Measurements from ENCODE around the gene LAMA2.
"Not testable (repeated sequence)": the region's sequence is repeated elsewhere in the genome, so short reads cannot be mapped to it uniquely, and the experiment has no call there.

The LAMA2 gene

DNA sequence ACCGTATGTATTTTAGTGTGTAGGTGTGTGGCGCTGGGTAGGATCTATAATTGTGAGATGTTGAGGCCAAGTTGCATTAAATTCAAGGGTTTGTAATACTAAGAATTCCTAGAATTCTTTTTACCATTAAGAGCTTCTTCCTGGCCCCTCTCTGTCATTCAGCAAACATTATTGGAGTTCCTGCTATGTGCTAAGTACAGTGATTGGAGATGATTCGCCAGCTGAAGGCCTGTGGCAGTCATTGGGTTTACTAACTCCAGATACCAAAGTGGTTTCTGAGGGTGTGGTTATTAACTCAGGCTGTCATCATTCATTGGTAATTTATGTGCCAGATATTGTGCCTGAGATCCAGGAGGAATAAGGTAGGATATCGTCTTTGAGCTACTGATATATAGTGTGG, 167.1 kb downstream of the LAMA2 start:
- in situ Hi-C loops (cut with MboI; ENCODE audit: low pct_unique_long_range_greater_than_20kb, low sequenced_read_pairs) = no loop called here
- no peak for DNase-seq

DNA sequence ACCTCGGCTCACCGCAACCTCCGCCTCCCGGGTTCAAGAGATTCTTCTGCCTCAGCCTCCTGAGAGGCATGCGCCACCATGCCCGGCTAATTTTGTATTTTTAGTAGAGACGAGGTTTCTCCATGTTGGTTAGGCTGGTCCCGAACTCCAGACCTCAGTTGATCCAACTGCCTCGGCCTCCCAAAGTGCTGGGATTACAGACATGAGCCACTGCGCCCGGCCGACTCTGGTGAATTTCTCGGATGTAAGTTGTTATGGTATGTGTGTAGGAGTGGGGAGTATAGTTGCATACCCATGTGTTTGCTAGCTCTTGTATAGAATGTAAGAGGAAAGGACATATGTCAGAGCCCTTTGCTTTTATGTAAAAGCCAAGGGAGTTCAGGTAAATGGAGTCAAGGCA, 170.2 kb downstream of the LAMA2 start:
- DNase-seq; in situ Hi-C loops (cut with MboI; ENCODE audit: low pct_unique_long_range_greater_than_20kb, low sequenced_read_pairs): not testable (repeated sequence)

DNA sequence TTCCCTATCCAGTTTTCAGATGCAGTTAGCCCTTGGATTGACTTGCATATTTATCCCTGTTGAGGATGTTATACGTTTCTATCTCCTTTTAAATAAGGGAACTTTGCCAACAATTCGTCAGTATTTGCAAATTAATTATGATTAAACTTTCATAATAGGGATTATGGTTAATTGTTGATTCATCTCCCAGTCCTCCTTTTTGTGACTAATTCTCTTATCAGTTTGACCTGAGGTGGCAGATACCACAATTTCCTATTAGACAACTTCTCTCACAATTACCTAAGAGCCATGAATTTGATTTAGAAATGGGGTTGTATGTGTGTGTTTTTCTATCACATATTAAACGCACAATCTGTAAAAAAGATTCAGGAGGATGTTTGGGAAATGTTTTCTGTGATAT, 172.9 kb downstream of the LAMA2 start:
- DNase-seq = no peak
- in situ Hi-C loops (cut with MboI; ENCODE audit: low pct_unique_long_range_greater_than_20kb, low sequenced_read_pairs) = no loop called here

DNA sequence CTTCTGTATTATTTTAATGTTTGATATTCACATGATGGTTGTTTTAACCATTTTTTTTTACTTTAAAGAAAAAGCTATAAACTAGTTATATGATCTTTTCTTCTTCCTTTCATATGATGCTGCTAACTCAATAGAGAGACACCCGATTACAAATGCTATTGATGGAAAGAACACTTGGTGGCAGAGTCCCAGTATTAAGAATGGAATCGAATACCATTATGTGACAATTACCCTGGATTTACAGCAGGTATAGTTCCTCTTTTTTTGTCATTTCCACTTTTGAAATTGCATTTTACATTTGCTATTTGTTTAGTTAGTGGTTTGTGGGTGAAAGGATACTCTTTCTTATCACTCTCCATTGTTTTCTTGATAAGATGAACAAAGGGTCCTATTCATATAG, 176.7 kb downstream of the LAMA2 start:
- DNase-seq = no peak
- in situ Hi-C loops (cut with MboI; ENCODE audit: low pct_unique_long_range_greater_than_20kb, low sequenced_read_pairs) = no loop called here

DNA sequence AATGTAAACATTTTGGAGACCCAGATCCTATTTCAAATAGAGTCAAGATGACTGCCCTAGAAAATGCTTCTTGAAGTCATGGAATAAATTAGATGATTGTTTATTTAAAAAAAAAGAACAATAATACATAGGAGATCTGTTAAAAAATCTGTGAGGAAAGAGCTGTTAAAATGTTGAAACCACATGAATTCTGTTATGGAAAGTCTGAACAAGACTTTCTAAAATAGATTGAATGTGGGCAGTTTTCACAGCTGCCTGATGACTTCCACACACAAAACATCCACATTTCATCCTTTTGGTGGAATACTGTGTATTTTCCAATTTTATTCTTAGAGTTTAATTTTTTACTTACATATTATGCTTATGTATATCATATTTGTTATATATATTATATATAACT, 186.1 kb downstream of the LAMA2 start:
- DNase-seq = no peak
- in situ Hi-C loops (cut with MboI; ENCODE audit: low pct_unique_long_range_greater_than_20kb, low sequenced_read_pairs) = no loop called here

DNA sequence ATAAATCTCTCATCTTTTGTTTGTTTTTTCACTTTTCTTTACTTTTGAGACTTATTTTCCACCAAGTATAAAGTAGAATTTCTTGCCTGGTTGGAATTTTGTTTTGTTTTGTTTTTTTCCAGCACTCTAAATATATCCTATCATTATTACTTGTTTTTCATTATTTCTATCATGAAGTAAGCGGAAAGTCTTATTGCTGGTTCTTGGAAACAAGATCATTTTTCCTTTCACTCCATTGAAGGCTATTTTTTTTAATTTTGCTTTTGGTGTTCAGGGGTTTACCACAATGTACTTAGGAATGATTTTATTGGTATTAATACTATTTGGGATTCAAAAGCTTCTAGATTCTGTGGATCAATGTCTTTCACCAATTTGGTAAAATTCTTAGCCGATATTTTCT, 190.1 kb downstream of the LAMA2 start:
- in situ Hi-C loops (cut with MboI; ENCODE audit: low pct_unique_long_range_greater_than_20kb, low sequenced_read_pairs) = no loop called here
- no peak for DNase-seq

DNA sequence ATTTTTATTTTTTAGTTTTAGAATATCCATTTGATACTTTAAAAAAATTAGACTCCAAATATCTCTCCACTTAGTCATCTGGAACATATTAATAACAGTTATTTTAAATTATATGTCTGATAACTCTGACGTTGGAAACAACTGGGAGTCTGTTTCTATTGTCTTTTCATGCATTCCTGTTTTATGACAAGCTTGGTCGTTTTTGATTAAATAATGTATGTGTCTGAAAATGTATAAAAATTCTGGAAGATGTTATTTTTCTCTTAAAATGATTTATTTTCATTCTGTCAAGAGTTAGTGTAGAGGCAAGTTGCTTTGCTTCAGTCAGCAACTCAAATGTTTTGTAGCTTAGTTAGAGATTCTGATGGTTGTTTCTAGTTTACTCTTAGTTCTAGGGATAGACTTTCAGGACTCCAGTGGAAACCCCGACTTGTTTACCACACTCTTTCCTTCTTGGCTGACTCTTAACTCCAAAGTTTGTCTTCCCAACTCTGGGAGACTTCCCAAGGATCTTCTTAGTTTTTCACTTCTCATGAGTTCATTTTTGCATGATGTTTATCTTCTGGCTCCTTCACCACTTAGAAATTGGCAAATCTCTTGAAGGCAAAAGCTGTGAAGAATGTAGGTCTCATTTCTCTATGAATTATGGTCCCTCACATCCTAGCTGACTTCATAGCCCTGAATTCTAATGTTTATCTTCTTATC, 190.9 kb downstream of the LAMA2 start:
- in situ Hi-C loops (cut with MboI; ENCODE audit: low pct_unique_long_range_greater_than_20kb, low sequenced_read_pairs) = no loop called here
- DNase-seq = no peak

DNA sequence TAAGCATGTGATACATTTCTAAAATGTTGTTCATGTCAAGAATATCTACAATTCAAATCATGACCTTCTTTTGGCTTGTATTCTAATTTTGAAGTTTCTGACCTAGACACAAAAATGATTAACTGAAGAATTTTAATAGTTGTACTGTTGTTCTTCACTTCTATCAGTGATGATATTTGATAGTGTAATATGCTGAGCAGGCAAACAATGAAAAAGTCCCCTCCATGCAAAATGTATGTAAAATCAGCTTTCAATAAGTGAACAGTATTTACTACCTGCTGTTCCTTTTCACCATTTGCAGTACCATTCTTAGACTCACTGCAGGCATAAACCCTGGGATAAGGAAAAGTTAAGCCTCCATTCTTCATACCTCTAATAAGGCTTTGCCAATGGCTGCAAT, 201.5 kb downstream of the LAMA2 start:
- DNase-seq = no peak
- in situ Hi-C loops (cut with MboI; ENCODE audit: low pct_unique_long_range_greater_than_20kb, low sequenced_read_pairs) = no loop called here

DNA sequence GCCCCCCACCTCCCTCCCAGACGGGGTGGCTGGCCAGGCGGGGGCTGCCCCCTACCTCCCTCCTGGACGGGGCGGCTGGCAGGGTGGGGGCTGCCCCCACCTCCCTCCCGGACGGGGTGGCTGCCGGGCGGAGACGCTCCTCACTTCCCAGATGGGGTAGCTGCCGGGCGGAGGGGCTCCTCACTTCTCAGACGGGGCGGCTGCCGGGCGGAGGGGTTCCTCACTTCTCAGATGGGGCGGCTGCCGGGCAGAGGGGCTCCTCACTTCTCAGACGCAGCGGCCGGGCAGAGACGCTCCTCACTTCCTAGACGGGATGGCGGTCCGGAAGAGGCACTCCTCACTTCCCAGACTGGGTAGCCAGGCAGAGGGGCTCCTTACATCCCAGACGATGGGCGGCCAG, 205.5 kb downstream of the LAMA2 start:
- in situ Hi-C loops (cut with MboI; ENCODE audit: low pct_unique_long_range_greater_than_20kb, low sequenced_read_pairs) = not testable (repeated sequence)

DNA sequence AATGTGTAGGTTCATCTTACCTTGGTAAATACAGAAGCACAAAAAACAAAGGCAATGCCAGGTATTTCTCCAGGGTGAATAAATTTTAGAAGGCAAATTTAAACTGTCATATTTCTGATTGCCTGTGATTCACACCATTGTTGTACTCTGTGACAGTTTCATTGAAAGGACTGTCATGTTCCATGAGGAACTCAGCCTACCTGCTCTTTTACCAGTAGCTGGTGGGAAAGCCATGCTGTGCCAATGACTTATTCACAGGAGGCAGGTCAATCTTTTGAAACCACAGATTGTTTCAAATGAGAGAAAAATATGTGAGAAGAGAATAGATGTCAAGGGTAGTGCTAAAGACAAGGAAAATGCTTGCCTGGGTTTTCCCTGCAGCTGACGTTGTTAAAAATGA, 206.4 kb downstream of the LAMA2 start:
- no peak for DNase-seq

More for the DNA sequence above, 205.5 kb downstream of the LAMA2 start:
- not testable (repeated sequence) for DNase-seq

DNA sequence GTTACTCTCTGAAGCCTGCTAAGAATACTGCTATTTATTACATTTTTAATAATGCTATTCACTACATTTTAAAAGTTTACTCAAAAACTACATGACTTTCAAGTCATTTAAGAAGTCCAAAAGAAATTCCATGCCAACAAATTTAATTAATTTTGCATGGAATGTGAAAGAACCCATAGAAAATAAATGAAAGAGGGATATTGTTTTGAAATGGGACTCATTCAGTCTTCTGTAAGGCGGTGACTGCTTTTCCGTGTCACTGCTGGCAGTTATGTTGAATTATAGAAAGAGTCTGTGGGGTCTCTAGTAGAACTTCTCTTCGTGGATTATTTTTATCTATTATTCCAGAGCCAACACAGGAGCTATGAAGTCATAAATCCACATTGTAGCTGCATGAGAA, 211.2 kb downstream of the LAMA2 start:
- DNase-seq = no peak
- in situ Hi-C loops (cut with MboI; ENCODE audit: low pct_unique_long_range_greater_than_20kb, low sequenced_read_pairs) = no loop called here

More for the DNA sequence above, 206.4 kb downstream of the LAMA2 start:
- in situ Hi-C loops (cut with MboI; ENCODE audit: low pct_unique_long_range_greater_than_20kb, low sequenced_read_pairs) = no loop called here

DNA sequence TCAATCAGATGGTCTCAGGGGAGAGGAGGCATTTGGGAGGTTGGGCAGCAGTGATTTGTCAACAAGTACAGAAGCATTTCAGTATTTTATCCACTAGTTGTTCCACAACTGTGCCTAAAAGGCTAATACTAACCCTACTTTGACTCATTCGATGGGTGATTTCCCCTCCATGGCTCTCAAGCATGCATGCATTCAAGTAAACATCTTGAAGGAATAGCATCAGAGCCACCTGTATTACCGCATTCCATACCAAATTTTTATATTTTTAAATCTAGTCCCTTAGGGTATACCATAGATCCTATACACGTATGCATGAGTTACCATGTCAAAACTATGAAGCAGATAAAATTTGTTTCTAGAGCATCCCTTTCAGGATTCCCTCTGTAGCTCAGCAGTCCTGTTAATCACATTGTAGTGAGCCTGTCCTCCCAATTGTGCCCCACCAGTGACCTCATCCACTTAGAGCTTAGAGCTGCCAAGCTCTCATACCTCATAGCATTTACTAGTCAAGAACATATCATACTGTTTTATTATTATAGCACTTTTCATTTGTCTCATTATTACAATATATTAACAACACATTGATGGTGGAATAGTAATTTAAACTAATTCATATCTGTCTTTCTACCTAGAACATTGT, 213.8 kb downstream of the LAMA2 start:
- in situ Hi-C loops (cut with MboI; ENCODE audit: low pct_unique_long_range_greater_than_20kb, low sequenced_read_pairs) = no loop called here
- no peak for DNase-seq

DNA sequence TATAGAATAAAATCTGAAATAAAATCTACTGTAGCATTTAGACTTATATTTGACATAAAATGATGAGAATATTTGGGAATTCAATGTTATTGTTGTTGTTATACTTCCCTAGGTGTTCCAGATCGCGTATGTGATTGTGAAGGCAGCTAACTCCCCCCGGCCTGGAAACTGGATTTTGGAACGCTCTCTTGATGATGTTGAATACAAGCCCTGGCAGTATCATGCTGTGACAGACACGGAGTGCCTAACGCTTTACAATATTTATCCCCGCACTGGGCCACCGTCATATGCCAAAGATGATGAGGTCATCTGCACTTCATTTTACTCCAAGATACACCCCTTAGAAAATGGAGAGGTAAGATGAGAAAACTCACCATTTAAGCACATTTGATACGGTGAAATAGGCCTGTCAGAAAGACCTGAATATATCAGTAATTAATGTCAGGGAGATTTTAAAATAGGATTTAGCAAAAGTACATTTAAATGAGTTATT, 215.2 kb downstream of the LAMA2 start:
- DNase-seq = no peak
- in situ Hi-C loops (cut with MboI; ENCODE audit: low pct_unique_long_range_greater_than_20kb, low sequenced_read_pairs) = no loop called here

DNA sequence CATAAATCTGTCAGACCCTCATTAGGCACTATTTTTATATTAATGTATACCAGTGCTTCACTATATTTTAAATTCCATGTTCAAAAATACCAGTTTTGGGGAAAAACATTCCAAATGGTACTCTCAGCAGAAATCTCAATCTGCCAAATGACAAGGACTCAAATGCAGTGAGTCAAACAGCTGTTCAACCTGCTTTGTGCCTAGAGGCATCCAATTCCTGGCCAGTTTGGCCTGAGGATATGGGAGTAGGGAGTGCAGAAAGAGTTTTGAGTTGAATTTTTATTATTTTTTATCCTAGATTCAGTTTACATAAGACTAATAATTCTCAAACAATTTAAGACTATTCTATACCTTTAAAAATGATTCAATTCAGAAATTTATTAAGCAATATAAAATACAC, 216.8 kb downstream of the LAMA2 start:
- in situ Hi-C loops (cut with MboI; ENCODE audit: low pct_unique_long_range_greater_than_20kb, low sequenced_read_pairs) = no loop called here
- no peak for DNase-seq

DNA sequence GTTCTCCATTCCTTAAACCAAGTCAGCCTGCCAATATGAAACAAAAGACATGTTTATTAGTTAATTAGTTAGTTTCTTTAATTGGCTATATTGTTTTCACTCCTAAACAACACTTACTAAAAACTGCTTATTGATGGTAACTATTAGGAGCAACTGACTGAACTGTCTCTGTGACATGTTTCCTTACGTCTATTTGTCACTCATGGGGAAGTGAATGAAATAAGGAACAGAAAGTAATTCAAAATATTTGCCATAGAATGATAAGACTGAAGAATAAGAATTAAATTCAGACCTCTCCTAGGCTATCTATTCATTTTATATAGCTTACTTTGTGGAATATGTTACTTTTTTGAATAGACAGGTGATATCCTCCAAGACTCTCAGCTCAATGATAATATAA, 217.2 kb downstream of the LAMA2 start:
- in situ Hi-C loops (cut with MboI; ENCODE audit: low pct_unique_long_range_greater_than_20kb, low sequenced_read_pairs) = no loop called here
- DNase-seq = no peak

DNA sequence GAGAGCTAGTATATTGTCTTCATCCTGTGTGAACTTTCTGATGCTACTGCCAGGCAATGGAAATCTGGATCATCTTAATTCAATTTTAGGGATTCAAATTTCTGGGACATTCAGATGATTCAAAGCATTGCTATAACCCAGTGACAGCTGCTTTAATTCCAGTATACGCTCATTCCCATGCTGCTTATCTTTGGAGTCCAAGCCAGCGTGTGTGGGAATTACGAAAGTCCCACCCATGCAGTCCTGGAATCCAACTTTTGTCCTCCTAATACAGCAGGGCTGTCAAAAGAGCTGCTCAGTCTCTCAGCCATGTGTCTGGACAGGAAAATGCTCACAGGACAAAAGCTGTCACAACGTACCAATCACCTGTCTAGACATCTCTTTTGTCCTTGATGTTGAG, 219.8 kb downstream of the LAMA2 start:
- in situ Hi-C loops (cut with MboI; ENCODE audit: low pct_unique_long_range_greater_than_20kb, low sequenced_read_pairs) = no loop called here
- DNase-seq = no peak

DNA sequence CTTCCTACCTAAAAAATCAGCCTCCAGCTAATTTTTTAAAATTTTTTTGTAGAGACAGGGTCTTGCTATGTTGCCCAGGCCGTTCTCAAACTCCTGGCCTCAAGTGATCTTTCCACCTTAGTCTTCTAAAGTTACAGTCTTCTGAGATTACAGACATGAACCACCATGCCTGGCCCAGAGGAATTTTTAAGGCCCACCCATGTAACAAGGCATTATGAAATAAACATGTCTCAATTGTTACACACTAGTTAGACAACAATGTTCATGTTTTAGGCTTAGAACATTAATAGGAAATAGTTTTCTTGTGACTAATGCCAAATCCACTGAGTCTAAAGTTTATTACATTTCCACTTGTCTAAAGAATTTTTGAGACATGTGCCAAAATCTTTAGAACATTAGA, 221.2 kb downstream of the LAMA2 start:
- DNase-seq = no peak
- in situ Hi-C loops (cut with MboI; ENCODE audit: low pct_unique_long_range_greater_than_20kb, low sequenced_read_pairs) = no loop called here

DNA sequence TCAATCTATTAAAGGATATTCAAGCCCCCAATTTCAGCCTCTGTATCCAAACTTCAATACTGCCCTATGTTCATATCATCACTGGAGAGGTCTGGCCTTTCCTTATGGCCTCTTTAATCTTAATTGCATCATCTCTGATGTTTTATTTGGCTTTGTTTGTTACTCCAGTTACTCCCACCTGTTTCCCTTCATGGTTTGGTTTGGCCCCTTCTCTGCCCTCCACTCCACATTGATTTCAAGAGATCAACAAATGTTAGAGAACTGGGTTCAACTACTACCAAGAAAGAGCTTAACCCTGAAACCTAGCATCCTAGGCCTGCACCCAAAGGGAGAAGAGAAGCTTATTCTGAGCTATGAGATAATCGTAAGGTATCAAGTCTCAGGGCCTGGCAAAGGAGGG, 221.6 kb downstream of the LAMA2 start:
- in situ Hi-C loops (cut with MboI; ENCODE audit: low pct_unique_long_range_greater_than_20kb, low sequenced_read_pairs) = no loop called here
- no peak for DNase-seq

DNA sequence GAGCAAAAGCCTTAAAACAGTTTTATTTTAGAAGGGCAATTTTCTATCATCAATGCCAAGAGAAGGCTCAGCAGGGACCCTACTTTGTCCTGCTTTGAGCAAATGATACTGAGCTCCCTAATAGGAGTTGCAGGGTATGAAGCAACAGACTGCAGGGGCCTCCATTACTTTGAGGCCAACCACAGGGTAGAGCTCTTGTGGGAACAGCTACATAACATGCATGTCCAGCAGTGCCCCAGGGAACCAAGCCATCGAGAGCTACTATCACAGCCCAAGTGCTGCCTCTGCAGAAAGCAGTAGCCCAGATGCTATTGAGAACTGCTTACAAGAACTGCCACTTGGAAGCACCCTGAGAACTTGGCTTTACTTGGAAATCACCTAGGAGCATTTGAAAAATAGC, 222.1 kb downstream of the LAMA2 start:
- DNase-seq = no peak
- in situ Hi-C loops (cut with MboI; ENCODE audit: low pct_unique_long_range_greater_than_20kb, low sequenced_read_pairs) = no loop called here

DNA sequence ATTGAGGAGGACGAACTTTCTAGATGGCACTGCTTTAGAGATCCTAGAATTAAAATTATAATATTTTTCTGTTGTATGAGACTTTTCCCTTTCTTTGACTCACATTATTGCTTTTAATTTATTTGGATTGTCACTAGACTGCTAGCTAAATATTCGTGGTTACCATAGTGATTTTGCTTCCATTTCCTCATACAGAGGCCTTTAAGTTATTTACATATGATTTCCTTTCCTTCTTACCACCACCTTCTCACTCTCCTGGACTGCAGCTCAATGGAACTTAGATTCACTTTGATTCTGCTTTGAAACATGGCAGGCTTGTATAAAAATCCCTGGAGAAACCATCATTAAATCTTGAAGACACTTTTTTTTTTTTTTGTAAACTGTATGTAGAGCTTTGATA, 222.9 kb downstream of the LAMA2 start:
- in situ Hi-C loops (cut with MboI; ENCODE audit: low pct_unique_long_range_greater_than_20kb, low sequenced_read_pairs) = no loop called here
- DNase-seq = no peak

DNA sequence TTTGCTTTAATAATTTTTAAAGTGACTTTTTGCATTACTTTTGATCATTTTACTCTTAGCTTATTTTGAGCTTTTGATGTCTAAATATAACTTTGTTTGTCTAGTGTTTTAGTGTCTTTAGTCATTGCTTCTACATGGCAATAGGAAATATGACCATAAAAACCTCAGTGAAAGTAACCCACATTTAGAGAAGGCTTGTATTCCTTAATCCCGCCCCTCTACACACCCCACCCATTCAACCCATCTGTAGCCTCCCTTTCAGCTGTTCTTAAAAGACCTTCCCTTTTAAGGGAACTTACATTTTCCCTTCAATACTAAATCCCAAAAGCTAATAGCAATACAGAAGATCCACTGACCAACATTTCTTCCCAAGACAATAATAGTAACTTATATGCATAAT, 225.4 kb downstream of the LAMA2 start:
- DNase-seq = no peak
- in situ Hi-C loops (cut with MboI; ENCODE audit: low pct_unique_long_range_greater_than_20kb, low sequenced_read_pairs) = no loop called here
